Activated CD8-positive, alpha-beta T cell treated with anti-CD3 and anti-CD28 coated beads for 36 hours (primary cell): ENCODE data around the gene REXO1. TPM values are rescaled to one million over a fixed set of nuclear protein-coding genes. Genes with fewer than 3 reads are reported as not detected.

ENCODE experiments used
- ATAC-seq: fragments of 200-7000 bp; cut with Tn5 transposase; one replicate; pipeline ENCODE4 v1.10.0; 2021; ENCODE audit warnings: mild to moderate bottlenecking, moderate library complexity
- CTCF ChIA-PET: fragments of 350-600 bp; sonication (Branson Sonifier 250); formaldehyde crosslinking; loops from one replicate; lab custom pipeline; 2021; ENCODE audit warnings: antibody characterized with exemption; lab: Charles Lee
- POLR2A ChIA-PET: fragments of 350-600 bp; sonication (Branson Sonifier 250); formaldehyde crosslinking; loops from one replicate; lab custom pipeline; 2021; ENCODE audit warnings: antibody characterized with exemption; lab: Charles Lee
- DNase-seq: peaks from one replicate; pipeline ENCODE4 v3.0.0-alpha.2; 2020
- H3K27ac Mint-ChIP-seq: one replicate; pipeline ENCODE4 v1.8.0; 2021; ENCODE audit warnings: mild to moderate bottlenecking, mixed read lengths
- H3K27me3 Mint-ChIP-seq: one replicate; pipeline ENCODE4 v1.8.0; 2021; ENCODE audit warnings: mixed read lengths
- H3K36me3 Mint-ChIP-seq: one replicate; pipeline ENCODE4 v1.8.0; 2021; ENCODE audit warnings: low read depth, mixed read lengths
- H3K4me1 Mint-ChIP-seq: one replicate; pipeline ENCODE4 v1.8.0; 2021; ENCODE audit warnings: low read depth, mixed read lengths
- H3K4me3 Mint-ChIP-seq: one replicate; pipeline ENCODE4 v1.8.0; 2021; ENCODE audit warnings: mild to moderate bottlenecking, moderate library complexity, mixed read lengths
- H3K9me3 Mint-ChIP-seq: one replicate; pipeline ENCODE4 v1.8.0; 2021; ENCODE audit warnings: mixed read lengths
- intact Hi-C: fragments of 100-400 bp; cut with micrococcal nuclease; formaldehyde crosslinking; loops from one replicate; pipeline ENCODE4 v1.10.0; 2022
- total RNA-seq, 2 experiments: library from RNA; stranded (reverse); gene quantifications; one replicate each; pipeline ENCODE4 v1.2.3, GENCODE V29; 2021
- TF ChIP-seq, protein P1 (sequence below): fragments of 200-600 bp; IDR thresholded peaks from one replicate; pipeline ENCODE4 v1.8.0; 2022; ENCODE audit warnings: antibody characterized with exemption, mild to moderate bottlenecking

Gene REXO1
- total RNA-seq, 2 experiments from 2014 or later: 43.4 to 46.8 TPM

DNA sequence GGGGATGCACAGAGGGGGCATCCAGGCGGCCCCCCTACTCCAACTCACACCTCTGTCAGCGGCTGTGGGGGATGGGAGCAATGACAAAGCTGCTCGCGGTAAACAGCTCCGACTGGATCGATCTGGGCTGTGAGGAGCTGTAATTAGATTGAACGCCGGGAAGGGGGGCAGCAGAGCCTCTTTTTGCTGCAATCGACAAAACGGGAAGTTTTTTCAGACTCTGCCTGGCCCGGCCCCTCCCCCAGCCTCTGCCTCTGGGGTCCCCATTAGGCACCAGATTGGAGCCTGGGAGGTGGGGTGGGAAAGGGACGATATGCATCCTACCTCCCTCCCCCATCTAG lies 78.7 kb downstream of the REXO1 start:
- Mint-ChIP-seq H3K27me3 (peaks cover 68% of the 10 kb centered on the region), H3K36me3 (peaks cover 4% of the 10 kb centered on the region), H3K27ac (no peak overlapping the region), H3K9me3 (peaks cover 14% of the 10 kb centered on the region), H3K4me3 (no peak overlapping the region), H3K4me1 (no peaks in the 10 kb centered on the region)
- no peak for ATAC-seq
- intact Hi-C loops: loop anchor here (5.0 to 10.0 kb wide), 2 partner anchors 95 to 162 kb away; partner anchors contain the start of gene UQCR11
- POLR2A ChIA-PET: interaction anchor here (1.1 kb wide), 1 partner anchor 251 kb away, joined by 3 read pairs; no protein-coding TSS in a partner anchor
- DNase-seq: no peak
- CTCF ChIA-PET: interaction anchor here (1.9 to 3.0 kb wide), 4 partner anchors 12 to 223 kb away, joined by 6 to 26 read pairs (median 8); no protein-coding TSS in a partner anchor
- TF ChIP-seq, protein P1, sequence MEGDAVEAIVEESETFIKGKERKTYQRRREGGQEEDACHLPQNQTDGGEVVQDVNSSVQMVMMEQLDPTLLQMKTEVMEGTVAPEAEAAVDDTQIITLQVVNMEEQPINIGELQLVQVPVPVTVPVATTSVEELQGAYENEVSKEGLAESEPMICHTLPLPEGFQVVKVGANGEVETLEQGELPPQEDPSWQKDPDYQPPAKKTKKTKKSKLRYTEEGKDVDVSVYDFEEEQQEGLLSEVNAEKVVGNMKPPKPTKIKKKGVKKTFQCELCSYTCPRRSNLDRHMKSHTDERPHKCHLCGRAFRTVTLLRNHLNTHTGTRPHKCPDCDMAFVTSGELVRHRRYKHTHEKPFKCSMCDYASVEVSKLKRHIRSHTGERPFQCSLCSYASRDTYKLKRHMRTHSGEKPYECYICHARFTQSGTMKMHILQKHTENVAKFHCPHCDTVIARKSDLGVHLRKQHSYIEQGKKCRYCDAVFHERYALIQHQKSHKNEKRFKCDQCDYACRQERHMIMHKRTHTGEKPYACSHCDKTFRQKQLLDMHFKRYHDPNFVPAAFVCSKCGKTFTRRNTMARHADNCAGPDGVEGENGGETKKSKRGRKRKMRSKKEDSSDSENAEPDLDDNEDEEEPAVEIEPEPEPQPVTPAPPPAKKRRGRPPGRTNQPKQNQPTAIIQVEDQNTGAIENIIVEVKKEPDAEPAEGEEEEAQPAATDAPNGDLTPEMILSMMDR: no peak

DNA sequence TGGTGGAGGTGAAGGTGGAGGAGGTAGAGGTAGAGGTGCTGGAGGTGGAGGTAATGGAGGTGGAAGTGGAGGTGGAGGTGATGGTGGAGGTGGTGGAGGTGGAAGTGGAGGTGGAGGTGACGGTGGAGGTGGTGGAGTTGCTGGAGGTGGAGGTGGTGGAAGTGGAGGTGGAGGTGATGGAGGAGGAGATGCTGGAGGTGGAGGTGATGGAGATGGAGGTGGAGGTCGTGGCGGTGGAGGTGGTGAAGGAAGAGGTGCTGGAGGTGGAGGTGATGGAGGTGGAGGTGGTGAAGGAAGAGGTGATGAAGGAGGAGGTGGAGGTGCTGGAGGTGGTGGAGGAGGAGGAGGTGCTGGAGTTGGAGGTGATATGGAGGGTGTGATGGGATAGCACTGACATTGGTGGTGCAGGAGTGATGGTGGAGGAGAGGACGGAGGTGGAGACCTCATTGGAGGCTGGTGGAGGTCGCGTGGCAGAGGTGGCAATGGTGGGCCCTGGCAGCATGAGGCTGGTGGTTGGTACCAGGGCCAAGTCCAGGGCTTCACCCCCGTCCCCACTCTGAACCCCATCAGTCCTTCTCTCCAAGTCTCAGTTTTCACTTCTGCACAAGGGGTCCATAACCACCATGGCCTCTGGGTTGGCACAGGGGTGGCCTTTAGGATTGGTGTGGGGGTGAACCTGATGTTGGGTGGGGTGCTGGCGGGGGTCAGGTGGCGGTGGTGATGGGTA lies 79.2 kb downstream of the REXO1 start:
- H3K27ac Mint-ChIP-seq: no peak overlapping the region
- peaks cover 14% of the 10 kb centered on the region for H3K9me3 Mint-ChIP-seq

DNA sequence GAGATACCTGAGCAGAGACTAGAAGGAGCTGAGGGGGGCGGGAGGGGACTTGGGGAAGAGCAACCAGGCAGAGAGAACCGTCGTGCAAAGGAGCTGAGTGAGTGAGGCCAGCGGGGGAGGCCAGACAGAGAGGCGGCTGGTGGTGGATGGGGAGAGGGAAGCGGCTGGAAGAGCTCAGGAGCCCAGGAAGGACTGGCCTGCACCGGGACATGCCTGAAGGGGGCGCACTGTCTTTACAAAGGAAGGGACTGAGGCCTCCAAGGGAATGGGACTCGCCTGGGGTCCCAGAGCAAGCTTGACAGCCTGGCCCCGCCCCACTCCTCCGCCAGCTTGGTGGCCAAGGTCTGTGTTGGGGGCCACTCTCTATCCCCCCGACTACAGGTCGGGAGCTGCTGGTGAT lies 80.0 kb downstream of the REXO1 start:
- POLR2A ChIA-PET: interaction anchor here (1.1 kb wide), 2 partner anchors 9 to 14 kb away, joined by 3 to 4 read pairs; no protein-coding TSS in a partner anchor
- CTCF ChIA-PET: interaction anchor here (0.9 to 5.0 kb wide), 9 partner anchors 10 to 222 kb away, joined by 3 to 52 read pairs (median 4); no protein-coding TSS in a partner anchor
- Mint-ChIP-seq H3K27ac (no peak overlapping the region), H3K9me3 (peaks cover 14% of the 10 kb centered on the region), H3K4me1 (peaks cover 2% of the 10 kb centered on the region), H3K27me3 (peaks cover 69% of the 10 kb centered on the region), H3K4me3 (no peak overlapping the region), H3K36me3 (peaks cover 4% of the 10 kb centered on the region)
- TF ChIP-seq, protein P1: no peak
- DNase-seq: no peak
- intact Hi-C loops: loop anchor here (5.0 to 10.0 kb wide), 2 partner anchors 93 to 161 kb away; partner anchors contain the start of gene UQCR11
- ATAC-seq: no peak

More for the DNA sequence above, 79.2 kb downstream of the REXO1 start:
- Mint-ChIP-seq H3K4me3 (no peak overlapping the region), H3K27me3 (peaks cover 68% of the 10 kb centered on the region), H3K4me1 (no peaks in the 10 kb centered on the region), H3K36me3 (peaks cover 4% of the 10 kb centered on the region)
- ChIA-PET POLR2A (interaction anchor here (1.1 kb wide), 2 partner anchors 9 to 13 kb away, joined by 3 to 4 read pairs; no protein-coding TSS in a partner anchor), CTCF (interaction anchor here (0.9 to 5.0 kb wide), 8 partner anchors 14 to 223 kb away, joined by 3 to 52 read pairs (median 4); no protein-coding TSS in a partner anchor)
- ATAC-seq (no peak), DNase-seq (no peak)
- TF ChIP-seq, protein P1: no peak
- intact Hi-C loops: loop anchor here (5.0 to 10.0 kb wide), 2 partner anchors 94 to 162 kb away; partner anchors contain the start of gene UQCR11

DNA sequence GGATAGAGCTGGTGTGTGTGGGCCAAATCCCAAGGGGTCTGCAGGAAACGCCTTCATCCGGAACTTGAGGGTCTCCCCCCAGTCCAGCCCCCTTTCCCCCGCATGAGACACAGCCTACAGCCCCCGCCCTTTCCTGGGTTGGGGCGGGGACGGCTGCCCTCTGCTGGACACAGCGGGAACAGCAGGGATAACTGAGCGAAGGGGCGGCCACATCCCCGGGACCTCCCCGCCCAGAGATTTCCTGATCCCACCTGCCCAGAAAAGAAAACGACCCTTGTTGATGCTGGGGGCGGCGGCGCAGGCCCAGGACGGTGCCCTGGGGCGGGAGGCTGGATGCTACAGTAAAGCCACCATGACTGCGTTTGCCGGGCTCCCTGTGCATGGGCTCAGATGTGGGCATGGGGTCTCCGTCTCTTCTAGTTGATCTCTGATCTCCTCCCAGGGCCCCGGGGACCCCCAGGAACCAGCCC lies 80.8 kb downstream of the REXO1 start:
- Mint-ChIP-seq H3K9me3 (peaks cover 14% of the 10 kb centered on the region), H3K27me3 (peaks cover 69% of the 10 kb centered on the region), H3K36me3 (peaks cover 4% of the 10 kb centered on the region), H3K4me1 (peaks cover 2% of the 10 kb centered on the region), H3K4me3 (no peak overlapping the region), H3K27ac (no peak overlapping the region)
- TF ChIP-seq, protein P1: peak; percentile 95
- intact Hi-C loops: loop anchor here (5.0 to 10.0 kb wide), 2 partner anchors 93 to 160 kb away; partner anchors contain the start of gene UQCR11
- DNase-seq (peak; percentile 66), ATAC-seq (peak; percentile 80)
- CTCF ChIA-PET: interaction anchor here (0.9 to 5.0 kb wide), 12 partner anchors 11 to 223 kb away, joined by 3 to 52 read pairs (median 4); no protein-coding TSS in a partner anchor
- POLR2A ChIA-PET: interaction anchor here (1.1 kb wide), 1 partner anchor 15 kb away, joined by 3 read pairs; no protein-coding TSS in a partner anchor
